Measurements from ENCODE around the gene R3HDM2. TPM values are rescaled to one million over a fixed set of nuclear protein-coding genes. Genes with fewer than 3 reads are reported as not detected.

The R3HDM2 gene
- total and polyA plus RNA-seq, 12 donors, result 21.9 to 91.9 (median 43.2) TPM

GRCh38 chr12:57230381-57231155, 200.3 kb downstream of the R3HDM2 start:
- DNase-seq, result no peak
- Histone ChIP-seq H3K4me3 (peak overlapping the region in 2 of 4 donors; percentile 33 to 58), H3K9me3 (replicated peaks in 1 of 3) (no peaks in the 10 kb centered on the region), H3K27ac (peak overlapping the region in 3 of 5 donors; percentile 44 to 87 (median 84)), H3K27me3 (peaks cover 17% of the 10 kb centered on the region), H3K36me3 (replicated peaks in 1 of 2) (peaks cover 0 to 30% of the 10 kb centered on the region in 2 donors), H3K4me1 (replicated peaks in 1 of 2) (peaks cover 9 to 12% of the 10 kb centered on the region in 2 donors)
- WGBS, 4 donors, result 65 to 74% (median 70%) methylated on average over 9 to 10 of the region's 10 CpGs
- intact Hi-C loops (cut with DNase I), result no loop called here
- TF ChIP-seq POLR2A (IDR thresholded peaks at IDR 0.05) (no peak), CTCF (IDR thresholded peaks at IDR 0.05) (no peak)

- Histone ChIP-seq H3K4me3 (peak within 1 kb of the TSS in 3 of 4 donors; percentile 33 to 58 (median 57)), H3K36me3 (replicated peaks in 1 of 2) (peaks cover 0 to 30% of the 10 kb centered on the region in 2 donors), H3K9me3 (replicated peaks in 1 of 3) (no peaks in the 10 kb centered on the region), H3K27me3 (peaks cover 25% of the 10 kb centered on the region), H3K4me1 (replicated peaks in 1 of 2) (peaks cover 9 to 12% of the 10 kb centered on the region in 2 donors), H3K27ac (peak within 1 kb of the TSS in 4 of 5 donors; percentile 44 to 87 (median 79))
- 0 to 1% (median 0%) methylated on average over 17 to 42 of the region's 42 CpGs for WGBS, 4 donors
- TF ChIP-seq POLR2A (IDR thresholded peaks at IDR 0.05) (peak in 1 of 2 donors; percentile 34), CTCF (IDR thresholded peaks at IDR 0.05) (peak in 1 of 6 experiments; percentile 0)
- intact Hi-C loops (cut with DNase I), result no loop called here
- DNase-seq, result peak; percentile 93 to 97 (median 96)
These were observed 201.0 kb downstream of the R3HDM2 start, which contains the start of gene SHMT2 for GRCh38 chr12:57229634-57230380. SHMT2 (plus strand) TSS chr12:57229711; CDS start chr12:57229779, 68 bp downstream.

GRCh38 chr12:57229046-57229633, 201.7 kb downstream of the R3HDM2 start:
- 8 to 15% (median 12%) methylated on average over 9 of the region's 9 CpGs for WGBS, 4 donors
- intact Hi-C loops (cut with DNase I), result no loop called here
- H3K27me3 ChIP-seq, result peaks cover 30% of the 10 kb centered on the region
- peaks cover 9 to 12% of the 10 kb centered on the region in 2 donors for H3K4me1 ChIP-seq (replicated peaks in 1 of 2)
- peak overlapping the region in 1 of 4 donors; percentile 58 for H3K4me3 ChIP-seq
- H3K9me3 ChIP-seq (replicated peaks in 1 of 3), result no peaks in the 10 kb centered on the region
- H3K27ac ChIP-seq, result peak overlapping the region in 3 of 5 donors; percentile 74 to 87 (median 84)
- H3K36me3 ChIP-seq (replicated peaks in 1 of 2), result peaks cover 0 to 29% of the 10 kb centered on the region in 2 donors
- TF ChIP-seq POLR2A (IDR thresholded peaks at IDR 0.05) (no peak), CTCF (IDR thresholded peaks at IDR 0.05) (peak in 5 of 6 experiments; percentile 13 to 40 (median 26))
- no peak for DNase-seq

Measured in adrenal gland (tissue), 12 donors.